Small intestine (tissue), 7 donors: Measurements from ENCODE around the gene WDR38. TPM values are rescaled to one million over a fixed set of nuclear protein-coding genes. Genes with fewer than 3 reads are reported as not detected.

Experiments used
- DNase-seq, 2 donors: peaks; one replicate each; pipeline versions ENCODE4 v3.0.0 to v3.0.0-alpha.2; 2013
- FAIRE-seq: peaks from 2 replicates; lab custom pipeline; 2012; peaks lifted over from hg19 to GRCh38; lab: Jason Lieb, UNC
- H3K27ac ChIP-seq, 3 donors: one replicate each; pipeline ENCODE4 v1.5.1; 2013; ENCODE audit warnings: low read length in 2 of 3, mild to moderate bottlenecking in 2 of 3, control low read depth in 1 of 3, inconsistent platforms in 1 of 3, low read depth in 1 of 3, moderate library complexity in 1 of 3
- H3K27me3 ChIP-seq, 3 donors: one replicate each; pipeline ENCODE4 v1.6.1; 2013; ENCODE audit warnings: low read length in 3 of 3, inconsistent platforms in 1 of 3; ENCODE audit not compliant: control insufficient read depth in 3 of 3, insufficient read depth in 3 of 3
- H3K36me3 ChIP-seq, 3 donors: one replicate each; pipeline ENCODE4 v1.6.1; 2013; ENCODE audit warnings: low read length in 3 of 3, inconsistent platforms in 1 of 3, low read depth in 1 of 3, mild to moderate bottlenecking in 1 of 3, moderate library complexity in 1 of 3; ENCODE audit not compliant: control insufficient read depth in 3 of 3, insufficient read depth in 2 of 3
- H3K4me1 ChIP-seq, 3 donors: one replicate each; pipeline ENCODE4 v1.6.1; 2013; ENCODE audit warnings: low read length in 2 of 3, inconsistent platforms in 1 of 3, low read depth in 1 of 3, mild to moderate bottlenecking in 1 of 3, moderate library complexity in 1 of 3; ENCODE audit not compliant: control insufficient read depth in 3 of 3, insufficient read depth in 2 of 3
- H3K4me3 ChIP-seq, 3 donors: one replicate each; pipeline ENCODE4 v1.5.1; 2013; ENCODE audit warnings: low read length in 3 of 3, control low read depth in 1 of 3, inconsistent platforms in 1 of 3, low read depth in 1 of 3, mild to moderate bottlenecking in 1 of 3, moderate library complexity in 1 of 3
- H3K9me3 ChIP-seq, 2 donors: one replicate each; pipeline ENCODE4 v1.6.1; 2013; ENCODE audit warnings: low read depth in 1 of 2, low read length in 1 of 2; ENCODE audit not compliant: control insufficient read depth in 2 of 2, insufficient read depth in 1 of 2
- WGBS, 3 donors: extraction: QIAGEN DNeasy Blood & Tissue Kit; methylation state at CpG; one replicate each; pipeline ENCODE4 v1.1.7; 2013; 5-methylcytosine and 5-hydroxymethylcytosine counted together
- polyA plus RNA-seq, 4 donors: library from polyadenylated mRNA; stranded (reverse) in 3 of 4; unstranded in 1 of 4; fragments of 200-250 nt in 3 of 4; fragments of 120-200 nt in 1 of 4; gene quantifications; one replicate each; pipeline versions ENCODE4 v1.2.1 to v1.2.3, GENCODE V29; 2013
- donor health status: healthy with polysubstance abuse.
- donor health status: control.
- donor health status: control.
- donor health status: Bipolar disorder and iron deficiency.
- donor health status: healthy.

WDR38 gene
- polyA plus RNA-seq, 4 donors: not detected

DNA sequence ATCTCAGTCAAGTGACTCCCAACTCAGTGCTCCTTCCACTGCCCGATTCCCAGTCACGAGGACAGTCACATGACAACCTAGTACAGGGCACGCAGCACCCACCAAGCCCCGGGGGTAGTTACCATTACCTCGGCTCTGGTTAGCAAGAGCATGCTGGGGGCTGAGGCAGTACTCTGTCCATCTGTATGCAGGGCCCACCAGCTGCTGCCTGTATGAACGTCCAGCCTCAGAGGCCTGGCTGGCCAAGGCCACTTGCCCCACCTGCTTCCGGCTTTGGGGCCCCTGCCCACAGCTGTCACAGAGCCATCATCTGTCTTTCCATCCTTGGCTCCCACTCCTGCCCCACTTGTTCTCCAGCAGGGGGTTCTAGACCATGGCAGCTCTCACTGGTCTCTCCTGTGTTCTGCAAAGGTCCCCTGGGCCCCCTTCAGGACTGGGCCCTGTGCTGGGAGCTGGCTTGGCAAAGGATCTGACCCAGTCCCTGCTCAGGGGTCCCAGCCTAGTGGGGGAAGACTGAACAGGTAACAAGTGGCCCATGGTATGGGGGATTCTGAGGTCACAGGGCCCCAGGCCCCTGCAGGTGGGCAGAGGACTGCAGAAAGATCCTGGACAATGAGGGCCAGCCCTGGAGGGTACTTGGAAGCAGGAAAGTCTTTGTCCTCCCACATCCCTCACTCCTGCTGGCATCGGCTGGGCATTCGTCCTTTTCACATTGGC, 5.2 kb downstream of the WDR38 start:
- peaks cover 5 to 65% (median 29%) of the 10 kb centered on the region in 3 donors for H3K36me3 ChIP-seq
- no peak overlapping the region for H3K4me3 ChIP-seq
- no peak overlapping the region for H3K27ac ChIP-seq
- no peaks in the 10 kb centered on the region for H3K9me3 ChIP-seq
- H3K27me3 ChIP-seq: no peaks in the 10 kb centered on the region
- FAIRE-seq: no peak
- peaks cover 0 to 22% (median 0%) of the 10 kb centered on the region in 3 donors for H3K4me1 ChIP-seq
- no peak for DNase-seq
- 75 to 82% (median 82%) methylated on average over 9 of the region's 9 CpGs for WGBS, 3 donors

DNA sequence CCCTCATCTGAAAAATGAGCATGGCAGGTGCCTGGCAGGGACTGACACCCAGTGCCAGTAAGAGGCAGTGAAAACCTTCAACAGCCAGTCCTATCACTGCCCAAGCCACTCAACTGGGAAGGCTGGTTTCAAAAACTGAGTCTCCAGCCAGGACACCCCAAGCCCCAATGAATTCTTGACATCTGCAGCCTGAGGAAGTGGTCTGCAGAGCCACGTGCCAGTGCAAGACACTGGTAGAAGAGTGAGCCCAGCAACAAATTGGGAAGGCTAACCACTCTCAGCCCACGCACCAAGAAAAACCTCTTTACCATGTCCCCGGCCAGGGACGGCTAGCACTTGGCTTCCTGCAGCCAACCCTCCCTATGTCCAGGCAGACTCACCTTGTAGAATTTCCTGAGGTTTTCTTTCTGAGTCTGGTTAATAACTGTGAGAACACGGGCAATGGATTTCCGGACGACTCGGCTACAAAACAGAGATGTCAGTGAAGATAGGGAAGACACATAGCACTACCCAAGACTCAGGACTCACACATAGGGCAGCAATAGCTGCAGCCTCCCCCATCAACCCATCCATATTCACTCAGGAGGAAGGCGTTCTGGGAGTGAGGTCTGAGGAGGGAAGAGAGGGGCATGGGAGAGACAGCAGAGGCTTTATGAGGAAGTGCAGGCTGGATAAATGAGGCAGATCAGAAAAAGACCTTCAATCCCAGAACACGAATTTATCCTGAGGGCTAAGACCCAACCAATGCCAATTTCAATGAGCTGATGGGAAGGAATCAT, 6.7 kb downstream of the WDR38 start:
- no peaks in the 10 kb centered on the region for H3K27me3 ChIP-seq
- no peak overlapping the region for H3K27ac ChIP-seq
- DNase-seq: no peak
- no peaks in the 10 kb centered on the region for H3K9me3 ChIP-seq
- H3K4me1 ChIP-seq: peaks cover 0 to 22% (median 0%) of the 10 kb centered on the region in 3 donors
- H3K36me3 ChIP-seq: peaks cover 5 to 65% (median 29%) of the 10 kb centered on the region in 3 donors
- 39 to 44% (median 41%) methylated on average over 10 of the region's 10 CpGs for WGBS, 3 donors
- no peak for FAIRE-seq
- peak overlapping the region in 1 of 3 donors; percentile 100 for H3K4me3 ChIP-seq

GRCh38 chr9:124860582-124861341, 7.5 kb downstream of the WDR38 start:
- Histone ChIP-seq H3K4me3 (peak overlapping the region; percentile 67 to 100 (median 71)), H3K9me3 (no peaks in the 10 kb centered on the region), H3K36me3 (peaks cover 5 to 58% (median 29%) of the 10 kb centered on the region in 3 donors), H3K4me1 (peaks cover 0 to 22% (median 0%) of the 10 kb centered on the region in 3 donors), H3K27me3 (no peaks in the 10 kb centered on the region), H3K27ac (peak overlapping the region in 2 of 3 donors; percentile 77 to 90)
- 4 to 8% (median 5%) methylated on average over 12 of the region's 12 CpGs for WGBS, 3 donors
- FAIRE-seq (no peak), DNase-seq (peak; percentile 52 to 56)

DNA sequence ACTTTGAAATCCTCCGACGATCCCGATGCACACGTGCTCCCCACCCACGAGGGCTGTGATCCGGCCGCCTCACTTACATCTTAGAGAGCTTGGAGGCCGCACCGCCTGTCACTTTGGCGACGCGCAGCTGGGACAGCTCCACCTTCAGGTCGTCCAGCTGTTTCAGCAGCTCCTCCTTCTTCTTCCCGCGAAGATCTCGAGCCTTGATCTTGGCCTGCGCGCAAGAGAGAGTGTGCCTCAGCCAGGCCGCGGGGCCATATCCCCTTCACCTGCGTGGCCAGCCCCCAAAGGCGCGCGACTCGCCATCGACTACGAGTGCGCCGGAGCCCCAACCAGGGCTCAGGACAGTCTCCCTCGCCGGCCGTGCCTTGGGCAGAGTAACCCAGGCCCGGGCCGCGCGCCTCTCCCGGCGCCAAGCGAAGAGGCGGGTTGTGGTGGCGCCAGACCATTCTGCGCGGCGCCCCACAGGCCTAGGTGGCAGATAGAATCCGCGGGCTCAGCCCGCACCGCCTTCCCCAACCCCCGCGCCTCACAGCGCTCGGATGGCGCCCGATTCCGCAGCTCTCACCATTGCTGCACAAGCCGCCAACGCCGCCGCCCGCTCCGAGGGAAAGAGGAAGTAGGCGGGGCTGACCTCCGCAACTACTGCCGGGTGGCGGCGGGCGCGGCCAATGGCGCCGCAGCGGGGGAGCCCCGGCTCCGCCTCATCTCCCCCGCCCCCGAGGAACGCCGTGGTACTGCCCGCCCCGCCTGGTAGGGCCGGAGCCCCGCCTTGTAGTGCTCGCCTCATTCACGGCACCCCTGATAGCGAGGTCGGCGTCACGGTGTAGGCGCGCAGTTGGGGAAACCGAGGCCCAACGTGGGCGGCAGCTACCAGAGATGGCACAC, 8.3 kb downstream of the WDR38 start, which contains the start of the genes ARPC5L and RPL35:
ARPC5L (plus strand) TSS at position 789 of the 888 bp plus-strand sequence. CDS start 7,161 bp downstream, outside the sequence.
RPL35 (minus strand) TSS at position 616 of the 888 bp plus-strand sequence; CDS start at position 571, 45 bp downstream.
- Histone ChIP-seq H3K4me3 (peak within 1 kb of the TSS; percentile 67 to 100 (median 71)), H3K27me3 (no peaks in the 10 kb centered on the region), H3K4me1 (peaks cover 0 to 22% (median 0%) of the 10 kb centered on the region in 3 donors), H3K9me3 (no peaks in the 10 kb centered on the region), H3K27ac (peak within 1 kb of the TSS; percentile 69 to 94 (median 90)), H3K36me3 (peaks cover 5 to 50% (median 29%) of the 10 kb centered on the region in 3 donors)
- whole genome bisulfite sequencing, 3 donors: 0 to 1% (median 0%) methylated on average over 85 to 92 of the region's 92 CpGs
- FAIRE-seq (no peak), DNase-seq (peak; percentile 95 to 97)

GRCh38 chr9:124863371-124863871, 10.2 kb downstream of the WDR38 start:
- WGBS, 3 donors: 13 to 49% (median 36%) methylated on average over 7 of the region's 7 CpGs
- Histone ChIP-seq H3K27me3 (no peaks in the 10 kb centered on the region), H3K4me3 (no peak overlapping the region), H3K36me3 (peaks cover 0 to 32% (median 18%) of the 10 kb centered on the region in 3 donors), H3K27ac (peak overlapping the region in 2 of 3 donors; percentile 59 to 94), H3K4me1 (peaks cover 0 to 26% (median 0%) of the 10 kb centered on the region in 3 donors), H3K9me3 (no peaks in the 10 kb centered on the region)
- DNase-seq (peak in 1 of 2 donors; percentile 85), FAIRE-seq (no peak)

DNA sequence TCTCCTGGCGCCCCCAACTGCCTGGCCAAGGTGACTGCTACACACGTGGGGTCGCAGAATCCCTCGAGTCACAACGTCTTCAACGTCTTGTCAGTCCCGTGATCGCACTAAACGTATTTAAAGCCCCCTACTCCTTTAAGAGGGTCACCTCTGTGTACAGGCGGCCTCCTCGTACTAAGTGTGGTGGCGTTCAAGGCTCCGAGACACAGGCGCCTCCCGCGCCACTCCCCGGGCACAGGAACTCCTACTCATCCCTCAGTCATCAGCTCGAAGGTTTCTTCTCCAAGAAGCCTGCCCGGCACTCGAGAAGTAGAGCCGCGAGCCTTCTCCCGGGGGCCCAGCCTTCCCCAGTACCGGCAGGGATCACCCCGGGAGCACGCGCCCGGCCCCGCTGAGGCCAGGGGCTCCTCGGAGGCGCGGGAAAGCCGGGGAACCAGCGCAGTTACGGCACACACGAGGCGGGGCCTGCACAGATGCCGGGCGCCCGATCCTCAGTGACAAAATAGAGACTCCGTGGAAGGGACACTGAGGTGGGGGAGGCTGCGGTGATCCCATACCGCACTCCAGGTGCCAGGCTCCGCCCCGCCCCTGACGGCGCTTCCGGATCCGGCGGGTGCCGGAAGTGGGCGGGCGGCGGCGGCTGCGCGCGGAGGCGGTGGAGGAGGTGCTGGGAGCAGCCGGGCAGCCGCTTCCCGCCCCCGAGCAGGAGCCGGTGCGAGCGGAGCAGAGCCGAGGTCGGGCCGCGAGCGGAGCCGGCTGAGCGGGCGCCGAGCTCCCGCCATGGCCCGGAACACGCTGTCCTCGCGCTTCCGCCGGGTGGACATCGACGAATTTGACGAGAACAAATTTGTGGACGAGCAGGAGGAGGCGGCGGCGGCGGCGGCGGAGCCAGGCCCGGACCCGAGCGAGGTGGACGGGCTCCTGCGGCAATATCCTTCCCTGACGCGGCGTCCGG, 15.5 kb downstream of the WDR38 start:
- FAIRE-seq (no peak), DNase-seq (peak; percentile 88 to 95)
- Histone ChIP-seq H3K9me3 (no peaks in the 10 kb centered on the region), H3K27me3 (no peaks in the 10 kb centered on the region), H3K36me3 (peaks cover 0 to 31% (median 2%) of the 10 kb centered on the region in 3 donors), H3K4me3 (peak overlapping the region; percentile 92 to 97 (median 96)), H3K27ac (peak overlapping the region; percentile 95 to 98 (median 97)), H3K4me1 (peaks cover 0 to 22% (median 11%) of the 10 kb centered on the region in 3 donors)
- 0 to 1% (median 0%) methylated on average over 73 to 101 of the region's 101 CpGs for WGBS, 3 donors
